Measurements from ENCODE around the gene COP1.

COP1 gene

DNA sequence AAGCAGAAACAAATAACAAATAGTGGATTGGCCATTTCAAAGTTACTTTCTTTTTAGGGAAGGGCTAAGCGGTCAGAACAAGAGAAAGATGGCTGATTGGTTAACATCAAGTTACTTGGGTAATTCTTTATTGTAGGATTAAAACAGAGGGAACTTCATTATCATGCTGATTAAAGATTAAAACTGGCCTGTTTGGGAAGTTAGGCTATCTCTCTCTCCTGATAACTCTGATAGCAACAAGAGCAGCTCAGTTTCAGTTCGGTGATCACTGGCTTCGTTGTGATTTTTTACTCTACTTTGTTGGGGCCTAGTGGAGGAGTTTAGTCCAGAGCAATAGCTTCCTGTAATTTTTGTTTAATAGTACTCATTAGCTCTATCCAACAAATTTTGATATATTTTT lies 20.5 kb upstream of the COP1 start:
- H3K4me3 ChIP-seq (ENCODE audit: low read depth, low read length), result no peak overlapping the region
- TF ChIP-seq, protein P1, sequence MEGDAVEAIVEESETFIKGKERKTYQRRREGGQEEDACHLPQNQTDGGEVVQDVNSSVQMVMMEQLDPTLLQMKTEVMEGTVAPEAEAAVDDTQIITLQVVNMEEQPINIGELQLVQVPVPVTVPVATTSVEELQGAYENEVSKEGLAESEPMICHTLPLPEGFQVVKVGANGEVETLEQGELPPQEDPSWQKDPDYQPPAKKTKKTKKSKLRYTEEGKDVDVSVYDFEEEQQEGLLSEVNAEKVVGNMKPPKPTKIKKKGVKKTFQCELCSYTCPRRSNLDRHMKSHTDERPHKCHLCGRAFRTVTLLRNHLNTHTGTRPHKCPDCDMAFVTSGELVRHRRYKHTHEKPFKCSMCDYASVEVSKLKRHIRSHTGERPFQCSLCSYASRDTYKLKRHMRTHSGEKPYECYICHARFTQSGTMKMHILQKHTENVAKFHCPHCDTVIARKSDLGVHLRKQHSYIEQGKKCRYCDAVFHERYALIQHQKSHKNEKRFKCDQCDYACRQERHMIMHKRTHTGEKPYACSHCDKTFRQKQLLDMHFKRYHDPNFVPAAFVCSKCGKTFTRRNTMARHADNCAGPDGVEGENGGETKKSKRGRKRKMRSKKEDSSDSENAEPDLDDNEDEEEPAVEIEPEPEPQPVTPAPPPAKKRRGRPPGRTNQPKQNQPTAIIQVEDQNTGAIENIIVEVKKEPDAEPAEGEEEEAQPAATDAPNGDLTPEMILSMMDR (IDR thresholded peaks at IDR 0.05; ENCODE audit: insufficient read depth, low read length, missing control alignments), result no peak
- no peak for DNase-seq (ENCODE audit: low read depth, low spot score)
- CTCF ChIA-PET, result no interaction called here
- POLR2A ChIA-PET, result no interaction called here

DNA sequence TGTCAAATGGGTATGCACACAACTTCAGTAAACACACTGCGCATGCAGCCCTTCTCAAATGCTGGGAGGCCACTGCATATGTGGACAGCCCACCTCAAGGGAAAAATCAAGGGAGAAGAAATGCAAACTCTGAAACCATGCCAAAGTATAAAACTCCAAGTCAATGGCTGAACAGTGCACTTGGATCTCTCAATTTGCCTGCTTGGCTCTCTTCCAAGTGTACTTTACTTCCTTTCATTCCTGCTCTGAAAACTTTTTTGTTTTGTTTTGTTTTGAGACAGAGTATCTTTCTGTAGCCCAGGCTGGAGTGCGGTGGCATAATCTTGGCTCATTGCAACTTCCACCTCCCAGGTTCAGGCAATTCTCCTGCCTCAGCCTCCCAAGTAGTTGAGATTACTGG lies 18.8 kb upstream of the COP1 start:
- POLR2A ChIA-PET, result no interaction called here

DNA sequence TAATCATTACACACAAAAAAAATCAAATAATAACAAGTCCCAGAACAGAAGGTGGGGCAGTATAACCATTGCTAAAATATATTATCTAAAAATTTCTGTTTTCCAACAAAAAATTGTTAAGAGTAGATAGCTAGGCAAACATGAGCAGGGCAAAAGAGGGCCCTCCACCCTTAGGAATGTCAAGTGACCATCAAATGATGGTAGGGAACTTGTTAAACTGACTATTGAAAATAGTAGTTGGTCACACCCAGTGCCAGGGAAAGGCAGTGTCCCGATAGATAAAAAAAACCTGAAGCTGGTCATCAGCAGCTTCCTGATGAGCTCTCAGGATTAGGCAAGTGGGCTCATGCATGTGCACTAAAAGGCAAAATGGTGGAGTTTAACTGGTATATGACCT lies 18.4 kb upstream of the COP1 start:
- TF ChIP-seq, protein P1 (IDR thresholded peaks at IDR 0.05; ENCODE audit: insufficient read depth, low read length, missing control alignments), result no peak
- ChIA-PET CTCF (no interaction called here), POLR2A (no interaction called here)
- no peak for DNase-seq (ENCODE audit: low read depth, low spot score)
- no peak overlapping the region for H3K4me3 ChIP-seq (ENCODE audit: low read depth, low read length)

More for the DNA sequence above, 18.8 kb upstream of the COP1 start:
- DNase-seq (ENCODE audit: low read depth, low spot score), result no peak
- H3K4me3 ChIP-seq (ENCODE audit: low read depth, low read length), result no peak overlapping the region
- TF ChIP-seq, protein P1 (IDR thresholded peaks at IDR 0.05; ENCODE audit: insufficient read depth, low read length, missing control alignments), result no peak
- CTCF ChIA-PET, result no interaction called here

DNA sequence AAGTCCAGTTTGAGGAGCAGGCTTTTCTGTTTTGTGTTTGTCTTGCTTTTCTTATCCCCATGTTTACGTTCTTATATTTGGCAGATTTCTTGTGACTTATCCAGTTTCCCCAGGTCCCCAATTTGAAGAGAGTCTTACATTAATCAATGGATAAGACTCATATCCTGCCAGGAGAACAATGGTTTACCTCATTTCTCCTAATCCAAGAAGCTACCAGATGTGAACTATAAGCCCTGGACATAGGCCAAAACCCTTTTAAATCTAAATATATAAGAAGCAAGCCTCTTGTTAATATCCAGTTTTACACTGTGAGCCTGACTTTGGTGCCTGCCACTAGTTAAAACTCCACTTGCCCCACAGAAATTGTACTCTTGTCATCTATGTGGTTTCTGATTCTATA lies 15.1 kb upstream of the COP1 start:
- TF ChIP-seq, protein P1 (IDR thresholded peaks at IDR 0.05; ENCODE audit: insufficient read depth, low read length, missing control alignments), result no peak
- no peak for DNase-seq (ENCODE audit: low read depth, low spot score)
- POLR2A ChIA-PET, result no interaction called here
- no peak overlapping the region for H3K4me3 ChIP-seq (ENCODE audit: low read depth, low read length)
- CTCF ChIA-PET, result no interaction called here

DNA sequence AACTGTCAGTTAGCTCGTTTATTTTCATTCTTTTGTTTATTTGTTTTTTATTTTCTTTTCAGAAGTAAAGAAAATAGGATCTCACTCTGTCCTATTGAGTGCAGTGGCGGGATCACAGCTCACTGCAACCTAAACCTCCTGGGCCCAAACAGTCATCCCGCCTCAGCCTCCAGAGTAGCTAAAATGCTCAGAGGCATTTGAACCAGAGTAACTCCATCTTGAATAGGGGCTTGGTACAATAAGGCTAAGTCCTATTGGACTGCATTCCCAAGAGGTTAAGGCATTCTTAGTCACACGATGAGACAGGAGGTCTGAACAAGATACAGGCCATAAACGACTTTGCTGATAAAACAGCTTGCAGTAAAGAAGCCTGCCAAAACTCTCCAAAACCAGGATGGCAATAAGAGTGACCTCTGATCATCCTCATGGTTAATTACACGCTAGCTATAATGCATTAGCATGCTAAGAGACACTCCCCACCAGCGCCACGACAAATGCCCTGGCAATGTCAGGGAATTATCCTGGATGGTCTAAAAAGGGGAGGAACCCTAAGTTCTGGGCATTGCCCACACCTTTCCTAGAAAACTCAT lies 13.1 kb upstream of the COP1 start:
- ChIA-PET POLR2A (no interaction called here), CTCF (interaction anchor here (1.2 kb wide), 1 partner anchor 12 kb away, joined by 3 read pairs; no protein-coding TSS in a partner anchor)
- TF ChIP-seq, protein P1 (IDR thresholded peaks at IDR 0.05; ENCODE audit: insufficient read depth, low read length, missing control alignments), result no peak
- DNase-seq (ENCODE audit: low read depth, low spot score), result no peak
- H3K4me3 ChIP-seq (ENCODE audit: low read depth, low read length), result no peak overlapping the region

DNA sequence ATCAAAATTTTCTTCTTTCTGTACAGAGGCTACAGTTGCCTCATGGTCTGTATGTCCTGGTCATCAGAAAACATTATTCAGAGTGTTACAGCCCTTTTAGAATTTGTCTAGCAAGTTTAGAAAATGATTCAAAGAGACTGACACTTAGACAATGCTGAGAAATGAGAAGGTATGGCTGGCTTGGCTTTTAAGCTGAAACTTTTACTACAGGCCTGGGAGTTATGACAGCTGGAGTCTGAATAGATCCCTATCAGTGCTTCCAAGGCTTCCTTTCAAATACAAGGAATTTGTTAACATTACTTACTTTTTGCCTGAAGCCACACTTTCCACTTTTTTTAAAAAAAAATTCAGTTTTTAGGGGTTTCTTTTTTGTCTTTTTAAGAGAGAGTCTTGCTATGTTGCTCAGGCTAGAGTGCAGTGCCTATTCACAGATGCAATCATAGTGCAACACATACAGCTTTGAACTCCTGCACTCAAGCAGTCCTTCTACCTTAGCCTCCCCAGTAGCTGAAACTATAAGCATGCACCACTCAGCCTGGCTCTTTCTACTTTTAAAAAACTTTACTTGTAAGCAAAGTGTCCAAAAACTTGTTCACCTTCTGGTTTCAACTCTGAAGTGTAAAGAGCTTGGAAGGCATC lies 10.5 kb upstream of the COP1 start:
- H3K4me3 ChIP-seq (ENCODE audit: low read depth, low read length), result no peak overlapping the region
- DNase-seq (ENCODE audit: low read depth, low spot score), result no peak
- ChIA-PET POLR2A (interaction anchor here (1.0 kb wide), 1 partner anchor 10 kb away, joined by 4 read pairs; no protein-coding TSS in a partner anchor), CTCF (no interaction called here)
- TF ChIP-seq, protein P1 (IDR thresholded peaks at IDR 0.05; ENCODE audit: insufficient read depth, low read length, missing control alignments), result no peak
